HG03135 (cell line): ENCODE results near the gene LRRC4C.
"Not testable (repeated sequence)": the region's sequence is repeated elsewhere in the genome, so short reads cannot be mapped to it uniquely, and the experiment has no call there.

Experiments used
- ATAC-seq: cut with Tn5 transposase; IDR thresholded peaks from one replicate; pipeline ENCODE4 v1.9.1; 2021; ENCODE audit warnings: mild to moderate bottlenecking, moderate library complexity; ENCODE audit not compliant: unreplicated experiment

LRRC4C gene

DNA sequence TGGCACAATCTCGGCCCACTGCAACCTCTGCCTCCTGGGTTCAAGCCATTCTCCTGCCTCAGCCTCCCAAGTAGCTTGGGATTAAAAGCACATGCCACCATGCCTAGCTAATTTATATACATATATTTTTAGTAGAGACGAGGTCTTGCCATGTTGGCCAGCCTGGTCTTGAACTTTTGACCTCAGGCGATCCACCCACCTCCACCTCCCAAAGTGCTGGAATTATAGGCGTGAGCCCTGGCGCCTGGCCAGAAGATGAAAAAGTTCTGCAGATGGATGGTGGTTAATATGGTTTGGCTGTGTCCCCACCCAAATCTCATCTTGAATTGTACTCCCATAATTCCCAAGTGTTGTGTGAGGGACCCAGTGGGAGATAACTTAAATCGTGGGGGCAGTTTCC, 937.4 kb downstream of the LRRC4C start:
- ATAC-seq = not testable (repeated sequence)

DNA sequence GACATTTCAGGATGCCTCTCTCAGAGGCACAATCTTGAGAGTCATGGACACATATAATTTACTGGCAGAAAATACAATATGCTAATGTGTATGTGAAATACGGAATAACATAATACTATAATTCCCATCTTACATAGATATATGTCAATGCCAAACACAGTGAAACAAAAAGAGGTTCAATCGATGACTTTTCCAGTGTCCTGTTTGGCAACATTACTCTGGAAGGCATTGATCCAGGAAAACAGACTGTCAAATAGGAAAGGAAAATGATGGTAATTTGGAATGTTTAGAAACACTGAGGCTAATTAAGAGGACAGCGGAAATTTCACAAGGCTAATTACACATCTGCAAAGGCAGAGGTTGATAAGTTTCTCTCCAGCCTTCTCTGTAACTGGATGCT, 942.3 kb downstream of the LRRC4C start:
- ATAC-seq = no peak

GRCh38 chr11:40514124-40514523, 945.3 kb downstream of the LRRC4C start:
- ATAC-seq = no peak

DNA sequence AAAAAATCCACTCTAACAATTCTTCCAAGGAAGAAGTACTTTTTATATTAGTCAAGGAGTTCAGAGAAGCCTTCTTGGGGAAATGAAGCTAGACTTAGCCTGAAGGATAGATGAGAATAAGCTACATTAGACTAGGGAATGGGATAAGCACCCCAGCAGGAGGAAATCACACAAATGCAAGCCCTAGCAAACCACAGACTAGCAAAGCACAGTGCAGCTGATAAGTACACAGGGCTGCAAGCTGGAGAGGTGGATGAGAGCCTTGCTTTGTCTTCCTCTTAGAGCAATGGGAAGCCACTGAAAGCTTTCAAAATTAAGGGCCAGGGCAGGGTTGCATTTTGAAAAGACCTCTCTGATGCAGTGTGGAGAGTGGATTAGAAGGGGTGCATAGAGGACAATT, 946.2 kb downstream of the LRRC4C start:
- no peak for ATAC-seq

DNA sequence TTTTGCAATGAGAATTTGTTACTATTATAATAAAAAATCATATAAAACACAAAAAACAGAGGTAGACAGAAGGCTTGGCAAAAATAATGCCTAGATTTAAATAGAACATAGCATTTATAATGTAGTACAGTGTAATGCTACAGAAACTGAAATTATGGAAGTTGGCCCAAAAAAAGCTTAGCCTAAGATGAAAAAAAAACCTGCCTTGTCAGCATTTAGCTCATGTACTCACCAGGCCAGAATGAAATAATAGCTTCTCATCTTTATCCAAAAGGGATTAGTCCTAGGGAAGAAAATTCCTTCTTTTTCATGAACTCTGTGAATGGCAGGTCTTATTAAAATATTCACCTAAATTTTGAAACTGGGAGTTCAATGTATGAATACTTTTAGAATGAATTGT, 951.1 kb downstream of the LRRC4C start:
- ATAC-seq = no peak

DNA sequence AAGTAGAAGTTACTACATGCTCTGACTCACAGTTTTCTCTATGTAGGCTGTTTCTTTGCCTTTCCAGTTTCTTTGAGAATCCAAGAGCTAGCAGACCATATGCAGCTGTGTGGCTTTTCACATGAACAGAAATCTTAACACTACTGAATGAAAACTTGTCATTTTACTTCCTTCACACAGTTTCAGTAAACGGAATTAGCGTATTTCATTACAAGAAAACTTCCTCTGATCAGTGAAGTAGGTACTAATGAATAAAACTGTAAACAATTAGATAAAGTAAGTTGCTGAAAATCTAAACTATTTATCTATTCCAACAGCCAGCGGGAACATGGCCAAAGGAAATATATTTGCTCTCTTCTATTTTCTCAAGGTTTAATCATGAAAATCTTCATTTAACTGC, 953.2 kb downstream of the LRRC4C start:
- ATAC-seq = no peak

GRCh38 chr11:40491341-40491740, 968.1 kb downstream of the LRRC4C start:
- no peak for ATAC-seq

DNA sequence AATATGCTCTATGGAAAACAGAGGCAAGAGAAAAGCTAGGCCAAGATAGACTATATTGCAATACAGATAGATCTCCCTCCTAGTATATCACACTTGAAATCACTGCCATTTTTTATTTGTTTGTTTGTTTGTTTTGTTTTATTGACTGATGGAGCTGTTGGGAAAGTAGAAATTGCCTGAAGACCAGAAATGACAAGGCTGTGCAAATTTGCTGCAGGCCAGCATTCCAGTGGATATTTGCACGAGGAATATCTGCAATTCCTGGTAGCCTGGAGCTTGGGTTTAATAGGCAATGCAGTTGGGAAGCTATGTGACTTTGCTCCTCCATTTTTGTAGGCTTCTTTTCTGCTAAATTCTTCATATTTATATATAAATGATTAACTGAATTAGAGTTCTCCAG, 991.7 kb downstream of the LRRC4C start:
- ATAC-seq = no peak

- no peak for ATAC-seq
These were observed 1014.1 kb downstream of the LRRC4C start for GRCh38 chr11:40445391-40445790.

DNA sequence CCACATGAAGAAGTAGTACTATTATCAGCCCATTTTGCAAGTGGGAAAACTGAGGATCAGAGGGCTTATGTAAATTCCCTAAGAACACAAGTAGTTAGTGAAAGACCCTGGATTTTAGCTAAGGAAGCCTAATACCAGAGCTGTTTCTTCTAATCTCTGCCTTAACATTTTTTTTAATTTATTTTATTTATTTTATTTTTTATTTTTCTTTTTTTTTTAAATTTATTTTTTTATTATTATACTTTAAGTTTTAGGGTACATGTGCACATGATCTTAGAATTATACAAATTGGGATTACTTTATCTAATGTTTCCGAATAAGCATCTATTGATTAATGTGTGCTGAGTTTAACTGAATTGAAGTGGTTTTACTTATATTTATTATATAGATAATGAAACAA, 1015.3 kb downstream of the LRRC4C start:
- no peak for ATAC-seq

- ATAC-seq = no peak
These were observed 1024.1 kb downstream of the LRRC4C start for GRCh38 chr11:40435344-40435743.

- no peak for ATAC-seq
These were observed 1024.5 kb downstream of the LRRC4C start for GRCh38 chr11:40434926-40435325.

GRCh38 chr11:40432358-40432757, 1027.1 kb downstream of the LRRC4C start:
- no peak for ATAC-seq

DNA sequence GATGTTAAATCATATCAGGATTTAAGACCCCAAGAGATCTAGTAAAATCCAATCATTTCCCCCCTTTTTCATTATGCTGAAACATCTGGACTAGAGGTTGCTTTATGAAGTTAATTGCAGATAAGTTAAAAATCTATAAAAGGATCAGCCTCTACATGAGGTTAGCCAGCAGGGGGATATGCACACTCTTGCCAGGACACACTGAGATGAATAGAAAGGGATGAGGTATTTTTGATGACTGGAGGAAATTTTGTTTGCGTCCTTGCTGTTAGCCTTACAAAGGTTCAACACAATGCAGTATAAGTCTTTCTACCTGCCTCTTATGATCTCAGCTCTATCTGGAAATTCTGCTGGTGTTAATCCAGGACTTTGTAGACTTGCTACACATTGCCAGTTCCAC, 1034.3 kb downstream of the LRRC4C start:
- ATAC-seq = no peak

DNA sequence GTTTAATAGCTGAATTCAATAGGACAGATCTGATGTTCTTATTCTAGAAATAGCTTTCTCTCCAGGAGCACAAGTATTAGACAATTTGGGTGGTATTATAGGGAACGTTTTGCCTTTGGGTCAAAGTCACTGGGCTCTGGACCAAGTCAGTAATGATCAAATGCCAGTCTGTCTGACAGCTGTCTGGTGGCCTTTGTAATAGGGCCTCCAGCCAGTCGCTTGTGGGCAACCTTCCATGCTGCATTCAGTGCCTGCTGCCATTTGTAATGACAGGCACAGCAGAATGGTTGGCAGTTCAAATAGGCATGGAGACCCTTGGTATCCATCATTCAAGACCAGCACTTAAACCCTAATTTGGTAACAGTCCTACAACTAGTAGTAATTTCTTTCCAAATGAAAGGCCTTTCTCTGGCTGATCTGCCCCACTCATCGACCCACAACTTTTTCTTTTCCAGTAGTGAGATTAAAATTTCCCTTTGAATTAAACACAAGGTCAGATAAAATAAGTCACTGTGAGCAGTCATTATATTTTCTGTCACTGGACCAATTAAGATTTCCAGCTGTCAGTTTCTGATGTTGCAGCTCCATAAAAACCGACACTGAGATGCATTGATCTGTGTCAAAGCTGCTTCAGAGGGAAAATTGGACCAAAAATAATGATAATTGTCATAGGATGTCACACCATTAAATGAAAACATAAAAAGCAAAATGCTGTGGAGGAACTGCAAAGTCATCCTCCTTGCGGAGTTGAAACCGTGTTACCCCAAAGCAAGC, 1038.1 kb downstream of the LRRC4C start:
- ATAC-seq = no peak

DNA sequence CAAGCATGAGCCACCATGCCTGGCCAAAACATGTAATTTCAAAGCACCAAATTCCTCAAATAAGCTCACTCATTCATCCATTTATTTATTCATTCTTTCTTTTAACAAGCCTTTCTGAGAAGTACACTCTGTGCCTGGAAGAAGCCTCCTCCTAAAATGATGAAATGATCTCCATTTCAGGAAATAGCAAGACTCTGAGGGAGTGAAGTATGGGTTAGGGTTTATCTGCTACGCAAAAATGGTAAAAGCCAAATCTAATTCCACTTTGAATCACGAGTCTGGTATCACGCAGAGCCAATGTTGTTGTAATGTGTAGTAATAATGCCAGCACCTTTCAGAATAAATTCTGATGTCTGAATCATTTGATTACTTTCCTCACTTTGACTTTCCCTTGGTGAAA, 1041.8 kb downstream of the LRRC4C start:
- ATAC-seq = no peak

DNA sequence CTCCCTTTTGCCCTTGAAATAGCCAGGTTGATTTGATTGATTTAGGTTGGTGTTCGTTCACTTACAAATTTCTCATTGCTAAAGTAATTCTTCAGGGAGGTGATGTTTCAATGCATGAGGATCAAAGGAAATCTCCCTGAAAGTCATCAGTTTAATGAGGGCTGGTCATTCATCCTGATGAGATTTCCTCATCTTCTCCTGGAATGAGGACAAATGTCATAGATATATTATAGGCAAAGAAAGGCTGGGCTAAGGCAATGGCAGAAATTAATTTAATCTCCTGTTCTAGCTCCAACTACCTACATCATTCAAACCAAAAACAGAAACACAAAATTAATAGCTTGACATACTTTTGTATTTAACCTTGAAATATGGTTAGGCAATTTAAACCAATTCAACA, 1052.1 kb downstream of the LRRC4C start:
- ATAC-seq = no peak

DNA sequence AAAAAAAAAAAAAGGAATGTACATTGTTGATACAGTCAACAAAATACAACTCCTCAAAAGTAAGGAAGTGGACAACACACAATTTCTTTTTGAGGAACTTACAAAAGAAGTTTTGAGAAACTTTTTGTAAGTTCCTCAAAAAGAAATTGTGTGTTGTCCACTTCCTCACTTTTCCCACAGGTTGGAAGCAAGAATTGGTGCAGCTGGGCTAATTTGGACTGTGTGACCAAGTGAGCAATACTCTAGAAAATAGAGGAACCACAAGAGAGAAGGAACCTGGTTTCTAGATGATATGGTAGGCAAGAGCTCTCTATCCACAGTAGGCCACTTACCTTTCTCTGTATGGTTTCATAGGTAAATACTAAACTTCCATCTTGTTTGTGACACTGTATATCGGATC, 1053.8 kb downstream of the LRRC4C start:
- ATAC-seq = no peak

DNA sequence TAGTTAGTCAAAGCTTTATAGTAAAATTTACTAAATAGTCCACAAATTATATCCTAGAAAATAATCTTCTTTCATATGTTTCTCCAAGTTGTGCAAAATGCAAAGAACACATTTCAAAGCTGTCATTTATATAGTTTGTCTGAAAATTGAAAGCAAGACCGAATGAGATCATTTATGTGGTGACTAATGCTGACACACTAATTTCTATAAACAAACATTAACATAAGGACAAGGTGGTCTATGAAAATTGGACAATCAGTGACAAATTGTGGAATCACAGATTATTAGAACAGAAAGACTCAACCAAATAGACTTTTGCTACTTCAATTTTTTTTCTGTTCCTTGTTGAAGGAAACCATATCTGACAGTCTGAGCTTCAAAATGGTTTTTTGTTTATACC, 1056.1 kb downstream of the LRRC4C start:
- ATAC-seq = no peak

DNA sequence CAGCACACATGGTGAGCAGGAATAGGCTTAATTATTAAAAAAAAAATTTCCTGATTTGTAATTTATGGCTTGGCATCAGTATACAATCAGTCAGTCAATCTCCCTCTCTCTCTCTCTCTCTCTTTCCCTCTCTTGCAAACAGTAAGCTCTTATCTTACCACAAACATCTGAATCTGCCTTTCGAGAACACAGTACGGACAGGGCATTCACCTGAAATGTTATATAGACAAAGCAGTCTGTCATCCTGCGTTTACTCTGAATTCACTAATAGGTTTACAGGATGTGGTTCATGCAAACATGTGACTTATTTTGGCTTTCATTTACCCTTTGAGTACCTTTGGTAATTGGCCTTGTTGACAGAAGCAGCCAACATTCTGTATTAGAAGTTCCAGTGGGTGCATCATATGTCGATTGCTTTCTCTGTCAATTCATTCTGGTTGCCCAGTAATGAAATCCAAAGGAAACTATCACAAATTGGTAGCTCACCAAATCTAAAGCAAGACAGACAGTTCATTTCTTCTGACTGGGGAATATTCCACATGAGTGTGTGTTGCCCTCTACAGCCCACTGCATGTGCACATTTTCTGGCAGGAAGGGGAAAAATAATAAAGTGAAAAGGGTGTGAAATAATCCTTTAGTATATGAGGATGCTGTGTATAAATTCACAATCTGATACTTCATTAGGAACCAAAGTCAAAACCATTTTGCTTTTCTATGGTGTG, 1058.2 kb downstream of the LRRC4C start:
- ATAC-seq = no peak

DNA sequence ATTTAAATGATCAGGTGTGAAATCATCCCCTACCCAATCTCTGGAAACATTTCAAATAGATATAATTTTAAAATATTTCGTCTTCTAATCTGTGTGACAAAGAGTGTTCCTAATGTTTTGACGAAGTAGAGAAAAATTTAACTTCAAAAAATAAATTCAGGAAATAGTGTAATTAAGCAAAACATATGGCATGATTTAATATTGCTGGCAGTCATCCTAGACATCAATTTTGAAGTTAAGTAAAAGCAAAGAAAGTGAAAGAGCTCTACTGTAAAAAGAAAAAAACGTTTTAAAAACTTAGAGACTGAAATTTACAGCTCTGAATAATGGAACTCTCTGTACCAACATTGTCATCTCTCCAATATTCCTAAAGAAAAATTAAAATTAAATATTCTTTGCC, 1062.3 kb downstream of the LRRC4C start:
- no peak for ATAC-seq

DNA sequence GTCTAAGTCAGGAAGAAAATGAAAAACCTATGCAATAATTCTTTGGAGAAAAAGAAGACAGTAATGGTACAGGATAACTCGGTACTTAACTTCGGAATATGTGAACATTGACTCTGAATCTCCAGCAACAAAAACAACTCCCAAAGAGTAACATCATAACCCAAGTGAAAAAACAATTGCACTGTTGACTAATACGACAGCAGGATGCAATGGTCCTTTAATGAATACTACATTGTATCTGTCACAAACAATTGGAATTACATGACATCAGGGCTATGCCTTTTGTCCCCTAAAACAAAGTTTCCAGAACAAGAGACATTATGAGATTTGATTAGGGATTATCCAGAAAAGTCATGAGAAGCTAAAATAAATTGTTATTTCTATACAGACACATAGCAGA, 1065.9 kb downstream of the LRRC4C start:
- ATAC-seq = no peak

- ATAC-seq = no peak
These were observed 1067.8 kb downstream of the LRRC4C start for GRCh38 chr11:40391679-40392078.
